Retinal pigment epithelial cell (primary cell): ENCODE measurements around the gene TTLL7.

Experiments
- DNase-seq: peaks from one replicate; pipeline ENCODE4 v3.0.0-alpha.2; 2010; ENCODE audit warnings: low read depth
- H3K4me3 ChIP-seq: 2 replicates; pipeline ENCODE4 v1.5.1; 2011; ENCODE audit warnings: mild to moderate bottlenecking, low read length, control low read depth, moderate library complexity
- TF ChIP-seq, protein P1 (sequence below): conservative IDR thresholded peaks from 2 replicates; pipeline ENCODE4 v1.5.1; 2011; ENCODE audit warnings: low read depth, low read length, control low read depth, inconsistent platforms

Gene TTLL7

GRCh38 chr1:83887483-83887882 lies 111.4 kb downstream of the TTLL7 start:
- DNase-seq: no peak

DNA sequence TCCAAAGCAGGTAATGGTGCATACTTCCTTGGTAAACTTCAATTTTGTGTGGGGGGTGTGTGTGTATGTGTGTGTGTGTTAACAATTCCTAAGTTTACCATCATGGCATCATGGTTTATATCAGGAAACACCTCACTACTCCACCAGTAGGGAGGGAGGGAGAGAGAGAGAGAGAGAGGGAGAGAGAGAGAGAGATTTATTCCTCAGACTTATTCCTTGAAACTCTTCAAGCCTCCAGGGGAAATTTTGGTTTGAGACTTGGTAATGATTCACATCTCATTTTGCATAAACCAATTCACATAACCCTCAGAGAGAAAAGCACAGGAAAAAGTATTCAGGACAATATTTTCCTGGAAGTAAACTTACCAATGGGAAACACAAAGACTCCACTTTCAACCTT lies 115.0 kb downstream of the TTLL7 start:
- no peak for DNase-seq
- TF ChIP-seq, protein P1, sequence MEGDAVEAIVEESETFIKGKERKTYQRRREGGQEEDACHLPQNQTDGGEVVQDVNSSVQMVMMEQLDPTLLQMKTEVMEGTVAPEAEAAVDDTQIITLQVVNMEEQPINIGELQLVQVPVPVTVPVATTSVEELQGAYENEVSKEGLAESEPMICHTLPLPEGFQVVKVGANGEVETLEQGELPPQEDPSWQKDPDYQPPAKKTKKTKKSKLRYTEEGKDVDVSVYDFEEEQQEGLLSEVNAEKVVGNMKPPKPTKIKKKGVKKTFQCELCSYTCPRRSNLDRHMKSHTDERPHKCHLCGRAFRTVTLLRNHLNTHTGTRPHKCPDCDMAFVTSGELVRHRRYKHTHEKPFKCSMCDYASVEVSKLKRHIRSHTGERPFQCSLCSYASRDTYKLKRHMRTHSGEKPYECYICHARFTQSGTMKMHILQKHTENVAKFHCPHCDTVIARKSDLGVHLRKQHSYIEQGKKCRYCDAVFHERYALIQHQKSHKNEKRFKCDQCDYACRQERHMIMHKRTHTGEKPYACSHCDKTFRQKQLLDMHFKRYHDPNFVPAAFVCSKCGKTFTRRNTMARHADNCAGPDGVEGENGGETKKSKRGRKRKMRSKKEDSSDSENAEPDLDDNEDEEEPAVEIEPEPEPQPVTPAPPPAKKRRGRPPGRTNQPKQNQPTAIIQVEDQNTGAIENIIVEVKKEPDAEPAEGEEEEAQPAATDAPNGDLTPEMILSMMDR: no peak
- no peak overlapping the region for H3K4me3 ChIP-seq

More at GRCh38 chr1:83887483-83887882, 111.4 kb downstream of the TTLL7 start:
- no peak overlapping the region for H3K4me3 ChIP-seq
- TF ChIP-seq, protein P1: no peak

GRCh38 chr1:83882906-83883305 lies 116.0 kb downstream of the TTLL7 start:
- DNase-seq: no peak

GRCh38 chr1:83872515-83872914 lies 126.4 kb downstream of the TTLL7 start:
- TF ChIP-seq, protein P1: no peak
- no peak for DNase-seq
- H3K4me3 ChIP-seq: no peak overlapping the region

More at GRCh38 chr1:83882906-83883305, 116.0 kb downstream of the TTLL7 start:
- TF ChIP-seq, protein P1: no peak
- no peak overlapping the region for H3K4me3 ChIP-seq

DNA sequence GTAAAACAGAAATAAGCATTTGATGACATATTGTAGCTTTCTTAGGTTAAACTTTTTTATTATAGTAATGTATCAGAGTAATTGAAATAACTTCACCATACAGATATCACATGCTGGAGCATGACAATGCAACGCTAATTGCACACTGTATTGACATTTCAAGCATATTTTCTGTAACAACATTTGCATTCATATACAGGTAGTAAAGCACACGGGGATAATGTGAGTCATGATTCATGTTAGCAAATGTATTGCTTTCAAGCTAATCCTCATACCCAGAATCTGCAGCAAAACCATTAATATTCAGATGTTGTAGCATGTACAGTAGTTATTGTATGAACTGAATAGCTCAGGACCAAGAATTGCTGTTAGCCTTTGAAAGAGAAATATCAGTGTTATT lies 133.9 kb downstream of the TTLL7 start:
- TF ChIP-seq, protein P1: no peak
- no peak overlapping the region for H3K4me3 ChIP-seq
- no peak for DNase-seq

- TF ChIP-seq, protein P1: peak; percentile 80
- H3K4me3 ChIP-seq: peak overlapping the region; percentile 52
- no peak for DNase-seq
Measured at GRCh38 chr1:83860490-83861221, 138.3 kb downstream of the TTLL7 start.

DNA sequence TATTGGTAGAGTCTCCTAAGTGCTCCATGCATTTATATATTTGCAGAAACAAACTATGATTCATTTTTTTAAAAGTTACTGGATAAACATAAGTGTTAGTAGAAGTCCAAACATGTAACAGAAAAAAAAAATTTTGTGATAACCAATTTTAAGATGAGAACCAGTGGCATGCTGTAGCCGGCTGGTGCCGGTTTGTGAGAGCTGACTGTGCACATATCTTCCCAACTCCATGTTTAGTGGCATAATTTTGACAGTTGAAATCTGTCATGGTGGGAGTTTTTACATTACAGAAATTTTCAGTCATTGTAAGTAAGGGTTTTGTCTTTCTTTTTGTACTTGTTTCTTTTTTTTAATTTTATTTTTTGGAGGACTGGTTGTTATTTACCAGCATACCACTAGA lies 141.2 kb downstream of the TTLL7 start:
- no peak overlapping the region for H3K4me3 ChIP-seq
- TF ChIP-seq, protein P1: no peak
- DNase-seq: no peak
